IMR-90 (cell line): ENCODE results near the gene AQP7. TPM values are rescaled to one million over a fixed set of nuclear protein-coding genes. Genes with fewer than 3 reads are reported as not detected.

ENCODE experiments used
- ATAC-seq: fragments of 200-7000 bp; cut with Tn5 transposase; 2 replicates; pipeline ENCODE4 v1.9.1; 2020; ENCODE audit warnings: low read depth, mild to moderate bottlenecking, moderate library complexity
- BruUV-seq: library from RNA; stranded (reverse); fragments of 400-500 nt; replicated peaks from 2 replicates; lab custom pipeline; 2021; lab: Mats Ljungman, UMichigan
- CTCF ChIA-PET: fragments of 300-600 bp; formaldehyde crosslinking; extraction: SDS; loops from one replicate; lab custom pipeline; 2021; ENCODE audit warnings: antibody characterized with exemption; lab: Yijun Ruan, JAX
- POLR2A ChIA-PET: fragments of 300-600 bp; sonication (Branson Sonifier 250); formaldehyde crosslinking; loops from one replicate; lab custom pipeline; 2022; ENCODE audit warnings: antibody characterized with exemption; ENCODE audit not compliant: unreplicated experiment; lab: Charles Lee
- DNase-seq: peaks from one replicate; pipeline ENCODE4 v3.0.0; 2013
- H2AFZ ChIP-seq: replicated peaks from 2 replicates; pipeline ENCODE3; 2013; ENCODE audit warnings: low read length, mild to moderate bottlenecking; ENCODE audit not compliant: poor library complexity
- H2AK5ac ChIP-seq: 2 replicates; pipeline ENCODE4 v1.6.1; 2013; ENCODE audit warnings: low read depth, low read length, inconsistent platforms
- H2AK9ac ChIP-seq: replicated peaks from 2 replicates; pipeline ENCODE3; 2013; ENCODE audit warnings: mild to moderate bottlenecking, low read depth, low read length, moderate library complexity; ENCODE audit not compliant: poor library complexity
- H2BK120ac ChIP-seq: 2 replicates; pipeline ENCODE4 v1.6.1; 2013; ENCODE audit warnings: low read depth, low read length, inconsistent platforms
- H2BK15ac ChIP-seq: 3 replicates; pipeline ENCODE4 v1.6.1; 2013; ENCODE audit warnings: low read depth, low read length, inconsistent platforms
- H2BK20ac ChIP-seq: 2 replicates; pipeline ENCODE4 v1.6.1; 2013; ENCODE audit warnings: low read depth, mild to moderate bottlenecking, inconsistent platforms, low read length, moderate library complexity
- H2BK5ac ChIP-seq: 2 replicates; pipeline ENCODE4 v1.6.1; 2013; ENCODE audit warnings: mild to moderate bottlenecking, low read depth, low read length, inconsistent platforms; ENCODE audit not compliant: poor library complexity, severe bottlenecking
- H3K14ac ChIP-seq: replicated peaks from 2 replicates; pipeline ENCODE4 v1.6.1; 2013; ENCODE audit warnings: low read depth, low read length, inconsistent platforms
- H3K18ac ChIP-seq: 2 replicates; pipeline ENCODE4 v1.6.1; 2013; ENCODE audit warnings: low read depth, low read length, control low read depth
- H3K23ac ChIP-seq: 2 replicates; pipeline ENCODE4 v1.6.1; 2013; ENCODE audit warnings: low read depth, low read length, inconsistent platforms
- H3K27ac ChIP-seq: 2 replicates; pipeline ENCODE4 v1.5.1; 2013; ENCODE audit warnings: mild to moderate bottlenecking, control low read depth, low read length; ENCODE audit not compliant: insufficient read depth
- H3K27me3 ChIP-seq: 2 replicates; pipeline ENCODE4 v1.6.1; 2013; ENCODE audit warnings: low read length; ENCODE audit not compliant: control insufficient read depth, insufficient read depth
- H3K36me3 ChIP-seq: 2 replicates; pipeline ENCODE4 v1.6.1; 2013; ENCODE audit warnings: low read length, mixed read lengths; ENCODE audit not compliant: control insufficient read depth, insufficient read depth
- H3K4ac ChIP-seq: 2 replicates; pipeline ENCODE4 v1.6.1; 2013; ENCODE audit warnings: low read depth, low read length, inconsistent platforms
- H3K4me1 ChIP-seq: 2 replicates; pipeline ENCODE4 v1.6.1; 2013; ENCODE audit warnings: low read length, mixed read lengths; ENCODE audit not compliant: control insufficient read depth, insufficient read depth
- H3K4me2 ChIP-seq: 2 replicates; pipeline ENCODE4 v1.6.1; 2013; ENCODE audit warnings: low read depth, mild to moderate bottlenecking, control low read depth, low read length, moderate library complexity
- H3K4me3 ChIP-seq: 2 replicates; pipeline ENCODE4 v1.5.1; 2013; ENCODE audit warnings: low read depth, mild to moderate bottlenecking, control low read depth, low read length, moderate library complexity; ENCODE audit not compliant: insufficient read depth
- H3K56ac ChIP-seq: 2 replicates; pipeline ENCODE4 v1.6.1; 2013; ENCODE audit warnings: low read length, inconsistent platforms; ENCODE audit not compliant: insufficient read depth; ENCODE audit errors: extremely low read depth
- H3K79me1 ChIP-seq, 2 experiments: 2 replicates each; pipeline ENCODE4 v1.6.1; 2013; ENCODE audit warnings: low read length in 2 of 2, inconsistent platforms in 1 of 2, low read depth in 1 of 2
- H3K9ac ChIP-seq: 2 replicates; pipeline ENCODE4 v1.6.1; 2013; ENCODE audit warnings: low read depth, low read length, control low read depth
- H3K9me1 ChIP-seq: 2 replicates; pipeline ENCODE4 v1.6.1; 2013; ENCODE audit warnings: low read length, inconsistent platforms; ENCODE audit not compliant: insufficient read depth
- H3K9me3 ChIP-seq: 2 replicates; pipeline ENCODE4 v1.6.1; 2013; ENCODE audit warnings: low read length; ENCODE audit not compliant: control insufficient read depth, insufficient read depth
- H4K20me1 ChIP-seq: 2 replicates; pipeline ENCODE4 v1.6.1; 2013; ENCODE audit warnings: low read length, inconsistent platforms; ENCODE audit not compliant: insufficient read depth
- H4K5ac ChIP-seq: 2 replicates; pipeline ENCODE4 v1.6.1; 2013; ENCODE audit warnings: mild to moderate bottlenecking, low read depth, low read length, control low read depth
- H4K8ac ChIP-seq, 2 experiments: 2 replicates each; pipeline ENCODE4 v1.6.1; 2013; ENCODE audit warnings: low read depth in 2 of 2, low read length in 2 of 2, control low read depth in 1 of 2, inconsistent platforms in 1 of 2
- H4K91ac ChIP-seq: 2 replicates; pipeline ENCODE4 v1.6.1; 2013; ENCODE audit warnings: low read depth, low read length, inconsistent platforms; ENCODE audit not compliant: insufficient read depth
- CEBPB ChIP-seq: IDR thresholded peaks from 2 replicates; pipeline ENCODE4 v1.6.1; 2012; ENCODE audit warnings: low read depth, low read length, improper control_type of control experiment
- FOS ChIP-seq: fragments of 150-350 bp; IDR thresholded peaks from 2 replicates; pipeline ENCODE4 v1.6.1; 2016; ENCODE audit warnings: low read depth, low read length
- POLR2A ChIP-seq: IDR thresholded peaks from 2 replicates; pipeline ENCODE4 v1.6.1; 2012; ENCODE audit warnings: mild to moderate bottlenecking, low read depth, low read length
- RAD21 ChIP-seq: IDR thresholded peaks from 2 replicates; pipeline ENCODE4 v1.6.1; 2012; ENCODE audit warnings: low read length, improper control_type of control experiment
- WGBS, 2 experiments: methylation state at CpG; one replicate each; pipeline versions ENCODE4 v1.1.5 to v1.1.7; 2013; ENCODE audit warnings: missing lambda C conversion rate in 2 of 2; ENCODE audit not compliant: insufficient read length in 1 of 2; ENCODE audit errors: extremely low coverage in 2 of 2; 5-methylcytosine and 5-hydroxymethylcytosine counted together
- dilution Hi-C: fragments of 300-500 bp; cut with HindIII; formaldehyde crosslinking; loops from one replicate; pipeline ENCODE4 v1.14.3; 2018; ENCODE audit warnings: low sequenced_read_pairs; ENCODE audit not compliant: unreplicated experiment
- in situ Hi-C: fragments of 300-500 bp; cut with MboI; formaldehyde crosslinking; loops from 3 replicates; pipeline ENCODE4 v1.14.3; 2019; ENCODE audit warnings: low sequenced_read_pairs, inconsistent platforms, mixed read lengths
- intact Hi-C: fragments of 100-400 bp; cut with micrococcal nuclease; formaldehyde crosslinking; loops from 2 replicates; pipeline ENCODE4 v1.10.0; 2022
- polyA plus RNA-seq, 3 experiments: library from polyadenylated mRNA; depleted of rRNA; stranded (reverse); fragments of >200 nt; gene quantifications; 2 replicates each; pipeline ENCODE4 v1.2.3, GENCODE V29; 2012; ENCODE audit warnings: low replicate concordance in 1 of 3
- total RNA-seq: library from RNA; depleted of rRNA; stranded (reverse); fragments of >200 nt; gene quantifications from 2 replicates; pipeline ENCODE4 v1.2.3, GENCODE V29; 2012
- TF ChIP-seq, protein P1 (sequence below): fragments of 150-350 bp; IDR thresholded peaks from 2 replicates; pipeline ENCODE4 v1.6.1; 2016; ENCODE audit warnings: low read depth, mild to moderate bottlenecking, low read length, moderate library complexity, borderline replicate concordance

AQP7 gene
- total and polyA plus RNA-seq, 2 of the 4 experiments (the other 2 are of a cell fraction), result 0.07 TPM; not detected in 1

DNA sequence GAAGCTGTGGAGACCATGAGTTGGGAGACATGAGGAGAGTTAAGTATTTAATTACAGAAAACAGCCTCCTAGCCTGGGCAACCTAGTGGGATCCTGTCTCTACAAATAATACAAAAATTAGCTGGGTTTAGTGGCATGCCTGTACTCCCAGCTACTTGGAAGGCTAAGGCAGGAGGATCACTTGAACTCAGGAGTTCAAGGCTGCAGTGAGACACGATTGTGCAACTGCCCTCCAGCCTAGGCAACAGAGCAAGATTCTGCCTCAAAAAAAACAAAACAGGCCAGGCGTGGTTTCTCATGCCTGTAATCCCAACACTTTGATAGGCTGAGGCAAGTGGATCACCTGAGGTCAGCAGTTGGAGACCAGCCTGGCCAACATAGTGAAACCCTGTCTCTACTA lies 52.6 kb downstream of the AQP7 start:
- Histone ChIP-seq H2BK5ac (peak overlapping the region; percentile 49), H2BK120ac (no peak overlapping the region; the same call in 1 of the 2 replicates), H3K36me3 (peaks cover 17% of the 10 kb centered on the region), H3K27ac (peak overlapping the region; percentile 10; the same call in 1 of the 2 replicates), H3K23ac (no peak overlapping the region), H3K14ac (no peak overlapping the region), H3K4ac (no peak overlapping the region), H2BK15ac (no peak overlapping the region), H3K18ac (no peak overlapping the region), H3K9me1 (peaks cover 13% of the 10 kb centered on the region), H4K5ac (no peak overlapping the region), H3K56ac (no peak overlapping the region), H2AK9ac (no peak overlapping the region), H3K9ac (no peak overlapping the region), H4K8ac (no peak overlapping the region), H2AFZ (no peak overlapping the region), H2AK5ac (0 out of 2 replicates have a peak overlapping the region, but pooled peaks have one; percentile 10), H4K20me1 (no peaks in the 10 kb centered on the region; the same call in 1 of the 2 replicates), H4K91ac (0 out of 2 replicates have a peak overlapping the region, but pooled peaks have one; percentile 12), H3K4me3 (no peak overlapping the region), H3K27me3 (no peaks in the 10 kb centered on the region), H3K4me1 (peaks cover 15% of the 10 kb centered on the region), H3K79me1 (peaks cover 0 to 11% of the 10 kb centered on the region in 2 experiments; a peak in 1 of 4 replicates), H3K9me3 (no peaks in the 10 kb centered on the region), H3K4me2 (no peak overlapping the region), H2BK20ac (0 out of 2 replicates have a peak overlapping the region, but pooled peaks have one; percentile 8)
- no TSS peak for BruUV-seq
- in situ Hi-C loops (no loop called here), dilution Hi-C loops (no loop called here), intact Hi-C loops (loop anchor here (10.0 kb wide), 1 partner anchor 55 kb away; the partner anchor contains the start of gene NFX1)
- DNase-seq, result no peak
- ATAC-seq, result no peak
- ChIA-PET POLR2A (no interaction called here), CTCF (interaction anchor here (0.6 to 0.7 kb wide), 2 partner anchors 25 to 40 kb away, joined by 3 read pairs; no protein-coding TSS in a partner anchor)
- 100% methylated on average over 1 of the region's 2 CpGs; no CpG with 5 or more reads in 1 of the 2 experiments for WGBS, 2 experiments
- peak; percentile 50; the same call in 1 of the 2 replicates for TF ChIP-seq CEBPB
- no peak for TF ChIP-seq FOS
- TF ChIP-seq POLR2A, result no peak
- TF ChIP-seq, protein P1, sequence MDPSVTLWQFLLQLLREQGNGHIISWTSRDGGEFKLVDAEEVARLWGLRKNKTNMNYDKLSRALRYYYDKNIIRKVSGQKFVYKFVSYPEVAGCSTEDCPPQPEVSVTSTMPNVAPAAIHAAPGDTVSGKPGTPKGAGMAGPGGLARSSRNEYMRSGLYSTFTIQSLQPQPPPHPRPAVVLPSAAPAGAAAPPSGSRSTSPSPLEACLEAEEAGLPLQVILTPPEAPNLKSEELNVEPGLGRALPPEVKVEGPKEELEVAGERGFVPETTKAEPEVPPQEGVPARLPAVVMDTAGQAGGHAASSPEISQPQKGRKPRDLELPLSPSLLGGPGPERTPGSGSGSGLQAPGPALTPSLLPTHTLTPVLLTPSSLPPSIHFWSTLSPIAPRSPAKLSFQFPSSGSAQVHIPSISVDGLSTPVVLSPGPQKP, result no peak
- TF ChIP-seq RAD21, result no peak
